ENCODE measurements around the gene ZNF678. TPM values are rescaled to one million over a fixed set of nuclear protein-coding genes. Genes with fewer than 3 reads are reported as not detected.
"Not testable (repeated sequence)": the region's sequence is repeated elsewhere in the genome, so short reads cannot be mapped to it uniquely, and the experiment has no call there.

Gene ZNF678
- total and polyA plus RNA-seq, 7 donors: 1.2 to 15.3 (median 5.3) TPM

DNA sequence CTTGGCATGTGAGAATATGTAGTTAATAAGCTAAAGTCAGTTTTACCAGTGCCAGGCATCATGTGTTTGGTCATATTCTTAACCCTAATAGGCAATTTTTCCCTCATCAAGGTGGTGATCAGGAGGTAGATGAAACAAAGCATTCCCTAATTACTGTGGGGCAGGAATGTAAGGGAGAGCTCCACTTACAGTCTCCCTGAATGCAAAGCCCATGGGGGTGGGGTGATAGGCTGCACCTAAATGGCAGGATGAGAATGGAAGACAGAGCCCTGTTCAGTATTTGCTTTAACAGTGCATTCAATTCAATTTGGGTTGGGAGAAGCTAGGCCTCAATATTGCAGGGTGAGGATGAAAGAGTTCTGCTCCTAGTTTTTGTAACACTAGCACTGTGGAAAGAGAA, 23.4 kb downstream of the ZNF678 start:
- no peak for DNase-seq
- Histone ChIP-seq H3K27me3 (no peaks in the 10 kb centered on the region), H3K9me3 (peaks cover 0 to 15% (median 2%) of the 10 kb centered on the region in 4 donors), H3K4me3 (no peak overlapping the region), H3K4me1 (no peaks in the 10 kb centered on the region), H3K36me3 (no peaks in the 10 kb centered on the region), H3K27ac (no peak overlapping the region)
- intact Hi-C loops (cut with DNase I): no loop called here
- TF ChIP-seq POLR2AphosphoS5 (IDR thresholded peaks at IDR 0.05) (no peak), EP300 (IDR thresholded peaks at IDR 0.05) (no peak), POLR2A (IDR thresholded peaks at IDR 0.05) (no peak)
- TF ChIP-seq, protein P1, sequence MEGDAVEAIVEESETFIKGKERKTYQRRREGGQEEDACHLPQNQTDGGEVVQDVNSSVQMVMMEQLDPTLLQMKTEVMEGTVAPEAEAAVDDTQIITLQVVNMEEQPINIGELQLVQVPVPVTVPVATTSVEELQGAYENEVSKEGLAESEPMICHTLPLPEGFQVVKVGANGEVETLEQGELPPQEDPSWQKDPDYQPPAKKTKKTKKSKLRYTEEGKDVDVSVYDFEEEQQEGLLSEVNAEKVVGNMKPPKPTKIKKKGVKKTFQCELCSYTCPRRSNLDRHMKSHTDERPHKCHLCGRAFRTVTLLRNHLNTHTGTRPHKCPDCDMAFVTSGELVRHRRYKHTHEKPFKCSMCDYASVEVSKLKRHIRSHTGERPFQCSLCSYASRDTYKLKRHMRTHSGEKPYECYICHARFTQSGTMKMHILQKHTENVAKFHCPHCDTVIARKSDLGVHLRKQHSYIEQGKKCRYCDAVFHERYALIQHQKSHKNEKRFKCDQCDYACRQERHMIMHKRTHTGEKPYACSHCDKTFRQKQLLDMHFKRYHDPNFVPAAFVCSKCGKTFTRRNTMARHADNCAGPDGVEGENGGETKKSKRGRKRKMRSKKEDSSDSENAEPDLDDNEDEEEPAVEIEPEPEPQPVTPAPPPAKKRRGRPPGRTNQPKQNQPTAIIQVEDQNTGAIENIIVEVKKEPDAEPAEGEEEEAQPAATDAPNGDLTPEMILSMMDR (IDR thresholded peaks at IDR 0.05): no peak

DNA sequence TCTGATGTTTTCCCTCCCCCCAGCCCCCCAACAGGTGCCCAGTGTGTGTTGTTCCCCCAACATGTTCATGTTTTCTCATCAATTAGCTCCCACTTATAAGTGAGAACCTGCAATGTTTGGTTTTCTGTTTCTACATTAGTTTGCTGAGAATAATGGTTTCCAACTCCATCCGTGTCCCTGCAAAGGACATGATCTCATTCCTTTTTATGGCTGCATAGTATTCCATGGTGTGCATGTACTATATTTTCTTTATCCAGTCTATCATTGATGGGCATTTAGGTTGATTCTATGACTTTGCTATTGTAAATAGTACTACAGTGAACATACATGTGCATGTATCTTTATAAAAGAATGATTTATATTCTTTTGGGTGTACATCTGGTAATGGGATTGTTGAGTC, 24.6 kb downstream of the ZNF678 start:
- H3K27ac ChIP-seq: no peak overlapping the region
- no peaks in the 10 kb centered on the region for H3K27me3 ChIP-seq
- no peak overlapping the region for H3K4me3 ChIP-seq
- no peaks in the 10 kb centered on the region for H3K4me1 ChIP-seq
- no peaks in the 10 kb centered on the region for H3K36me3 ChIP-seq
- H3K9me3 ChIP-seq: peaks cover 0 to 18% (median 2%) of the 10 kb centered on the region in 4 donors
- intact Hi-C loops (cut with DNase I): no loop called here
- WGBS, 2 donors: 98% methylated on average over 1 of the region's 1 CpG
- TF ChIP-seq, protein P1 (IDR thresholded peaks at IDR 0.05): no peak
- no peak for TF ChIP-seq POLR2A (IDR thresholded peaks at IDR 0.05)
- no peak for TF ChIP-seq EP300 (IDR thresholded peaks at IDR 0.05)
- TF ChIP-seq POLR2AphosphoS5 (IDR thresholded peaks at IDR 0.05): no peak
- no peak for DNase-seq

DNA sequence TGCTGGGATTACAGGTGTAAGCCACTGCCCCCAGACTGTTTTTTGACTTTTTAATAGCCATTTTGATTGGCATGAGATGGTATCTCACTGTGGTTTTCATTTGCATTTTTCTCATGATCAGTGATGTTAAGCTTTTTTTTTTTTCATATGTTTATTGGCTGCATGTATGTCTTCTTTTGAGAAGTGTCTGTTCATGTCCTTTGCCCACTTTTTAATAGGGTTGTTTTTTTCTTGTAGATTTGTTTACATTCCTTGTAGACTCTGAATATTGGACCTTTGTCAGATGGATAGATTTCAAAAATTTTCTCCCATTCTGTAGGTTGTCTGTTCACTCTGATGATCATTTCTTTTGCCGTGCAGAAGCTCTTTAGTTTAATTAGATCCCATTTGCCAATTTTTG, 25.4 kb downstream of the ZNF678 start:
- H3K27ac ChIP-seq; H3K36me3 ChIP-seq; H3K27me3 ChIP-seq; H3K4me3 ChIP-seq; intact Hi-C loops (cut with DNase I); DNase-seq; H3K4me1 ChIP-seq: not testable (repeated sequence)
- 95 to 96% methylated on average over 1 of the region's 1 CpG for WGBS, 2 donors
- H3K9me3 ChIP-seq: peaks cover 0 to 18% (median 2%) of the 10 kb centered on the region in 4 donors

DNA sequence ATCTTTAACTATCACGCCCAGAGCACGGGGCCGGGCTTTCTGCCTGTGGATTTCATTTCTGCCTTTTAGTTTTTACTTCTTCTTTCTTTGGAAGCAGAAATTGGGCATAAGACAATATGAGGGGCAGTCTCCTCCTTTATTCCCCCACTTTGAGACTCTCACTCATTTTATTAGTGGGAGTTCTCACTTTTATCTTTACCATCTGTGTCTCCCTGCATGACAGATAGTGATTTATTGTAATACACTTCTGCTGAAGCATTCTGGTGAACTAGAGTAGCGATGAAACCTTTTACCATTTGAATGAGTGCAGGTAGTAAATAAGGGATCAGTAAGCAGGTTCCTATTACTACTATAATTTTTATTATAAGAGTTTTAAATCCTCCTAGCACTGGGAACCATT, 26.4 kb downstream of the ZNF678 start:
- WGBS, 2 donors: 99% methylated on average over 4 of the region's 4 CpGs
- H3K4me1 ChIP-seq; H3K27ac ChIP-seq; DNase-seq; H3K36me3 ChIP-seq; H3K27me3 ChIP-seq; H3K4me3 ChIP-seq; intact Hi-C loops (cut with DNase I): not testable (repeated sequence)
- H3K9me3 ChIP-seq: peaks cover 0 to 18% (median 2%) of the 10 kb centered on the region in 4 donors

DNA sequence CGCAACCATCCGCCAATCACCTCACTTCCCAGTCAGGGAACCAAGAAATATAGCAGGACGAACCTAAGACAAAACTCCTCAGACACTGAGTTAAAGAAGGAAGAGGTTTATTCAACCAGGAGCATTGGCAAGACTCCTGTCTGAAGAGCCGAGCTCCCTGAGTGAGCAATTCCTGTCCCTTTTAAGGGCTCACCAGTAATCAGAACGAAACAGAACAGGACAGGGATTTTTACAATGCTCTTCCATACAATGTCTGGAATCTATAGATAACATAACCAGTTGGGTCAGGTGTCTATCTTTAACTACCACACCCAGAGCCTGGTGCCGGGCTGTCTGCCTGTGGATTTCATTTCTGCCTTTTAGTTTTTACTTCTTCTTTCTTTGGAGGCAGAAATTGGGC, 32.9 kb downstream of the ZNF678 start:
- intact Hi-C loops (cut with DNase I): not testable (repeated sequence)

DNA sequence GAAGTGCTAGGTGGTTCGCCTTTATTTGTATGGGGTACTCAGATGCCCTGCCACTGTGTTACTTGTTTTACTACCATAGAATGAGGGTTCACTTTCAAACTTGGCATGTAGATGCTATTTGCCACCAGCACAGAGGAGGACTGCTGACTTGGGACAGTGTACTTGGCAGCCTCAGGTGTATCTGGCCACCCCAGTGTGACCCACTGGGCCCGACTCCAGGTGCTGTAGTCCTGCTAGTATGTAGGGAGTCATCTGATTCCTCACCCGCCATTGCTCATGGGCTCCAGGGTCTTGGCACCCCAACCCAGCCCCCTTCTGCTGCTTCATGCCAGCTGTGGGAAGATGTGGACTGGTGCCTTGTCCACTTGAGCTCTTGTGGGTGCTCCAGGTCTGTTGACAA, 40.0 kb downstream of the ZNF678 start:
- no peak overlapping the region for H3K27ac ChIP-seq
- DNase-seq: no peak
- no peak overlapping the region for H3K4me3 ChIP-seq
- no peaks in the 10 kb centered on the region for H3K4me1 ChIP-seq
- TF ChIP-seq EP300 (IDR thresholded peaks at IDR 0.05) (no peak), POLR2A (IDR thresholded peaks at IDR 0.05) (no peak), POLR2AphosphoS5 (IDR thresholded peaks at IDR 0.05) (no peak)
- TF ChIP-seq, protein P1 (IDR thresholded peaks at IDR 0.05): no peak
- H3K36me3 ChIP-seq: no peaks in the 10 kb centered on the region
- H3K9me3 ChIP-seq: peaks cover 0 to 21% (median 0%) of the 10 kb centered on the region in 4 donors
- intact Hi-C loops (cut with DNase I): no loop called here
- no peaks in the 10 kb centered on the region for H3K27me3 ChIP-seq
- WGBS, 2 donors: 95 to 96% methylated on average over 3 of the region's 3 CpGs

More for the DNA sequence above, 32.9 kb downstream of the ZNF678 start:
- H3K36me3 ChIP-seq, H3K4me3 ChIP-seq, DNase-seq, H3K4me1 ChIP-seq, H3K27me3 ChIP-seq, H3K27ac ChIP-seq: not testable (repeated sequence)
- peaks cover 0 to 18% (median 0%) of the 10 kb centered on the region in 4 donors for H3K9me3 ChIP-seq
- WGBS, 2 donors: 98% methylated on average over 6 of the region's 6 CpGs

Measured in sigmoid colon (tissue), 7 donors.